Hippocampal formation (tissue), 2 donors: ENCODE results near the gene ANKRD34A.
"Not testable (repeated sequence)": the region's sequence is repeated elsewhere in the genome, so short reads cannot be mapped to it uniquely, and the experiment has no call there.

Source experiments
- DNase-seq, 2 donors: peaks; one replicate each; lab custom pipeline; 2025; lab: John Stamatoyannopoulos, UW

Gene ANKRD34A

DNA sequence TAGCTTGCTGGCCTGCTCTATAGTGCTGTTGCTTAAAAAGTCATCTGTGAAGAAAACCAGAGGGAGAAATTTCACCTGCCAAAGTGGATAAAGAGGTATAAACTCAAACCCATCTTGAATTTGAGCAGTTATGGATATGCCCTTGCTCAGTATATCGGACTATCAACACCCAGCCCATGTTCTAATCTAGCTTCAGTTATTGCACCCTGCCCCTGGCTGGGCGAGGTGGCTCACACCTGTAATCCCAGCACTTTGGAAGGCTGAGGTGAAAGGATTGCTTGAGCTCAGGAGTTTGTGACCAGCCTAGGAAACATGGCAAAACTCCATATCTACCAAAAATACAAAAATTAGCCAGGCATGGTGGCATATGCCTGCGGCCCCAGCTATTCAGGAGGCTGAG lies 19.8 kb downstream of the ANKRD34A start:
- DNase-seq: no peak

DNA sequence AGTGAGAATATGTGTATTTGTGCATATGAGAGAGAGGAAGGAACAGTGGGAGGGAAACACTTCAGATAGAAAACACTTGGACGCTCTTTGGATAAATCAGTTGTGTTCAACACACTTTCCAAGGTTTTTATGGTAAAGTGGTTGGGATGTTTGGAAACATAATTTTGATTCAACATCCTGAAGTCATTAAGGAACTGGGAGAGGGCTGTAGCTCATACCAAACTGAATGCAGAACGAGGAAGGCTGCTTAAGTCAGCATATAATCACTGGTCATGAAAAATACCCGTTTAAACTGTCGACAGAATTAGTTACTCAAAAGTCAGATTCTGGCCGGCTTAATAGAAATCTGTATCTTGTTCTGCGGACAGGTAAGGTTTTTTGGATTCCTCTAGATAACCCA lies 21.5 kb downstream of the ANKRD34A start:
- DNase-seq: no peak

DNA sequence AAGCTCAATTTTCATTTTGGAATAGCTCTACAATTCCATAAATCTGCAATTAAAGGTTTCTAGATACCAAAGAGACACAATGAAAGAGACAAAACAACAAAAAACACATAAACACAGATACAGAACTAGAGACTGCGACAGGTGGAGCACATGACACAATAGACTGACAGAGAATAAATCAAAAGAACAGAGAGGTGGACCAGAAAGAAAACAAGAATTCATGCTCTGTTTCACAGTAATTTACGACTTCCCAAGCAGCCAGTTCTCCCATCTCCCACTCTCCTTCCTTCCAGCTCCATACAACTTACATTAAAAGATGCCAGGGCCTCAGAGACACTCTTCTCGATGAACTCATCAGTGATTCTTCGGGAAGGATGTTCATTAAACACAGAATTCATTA lies 22.0 kb downstream of the ANKRD34A start:
- DNase-seq: no peak

DNA sequence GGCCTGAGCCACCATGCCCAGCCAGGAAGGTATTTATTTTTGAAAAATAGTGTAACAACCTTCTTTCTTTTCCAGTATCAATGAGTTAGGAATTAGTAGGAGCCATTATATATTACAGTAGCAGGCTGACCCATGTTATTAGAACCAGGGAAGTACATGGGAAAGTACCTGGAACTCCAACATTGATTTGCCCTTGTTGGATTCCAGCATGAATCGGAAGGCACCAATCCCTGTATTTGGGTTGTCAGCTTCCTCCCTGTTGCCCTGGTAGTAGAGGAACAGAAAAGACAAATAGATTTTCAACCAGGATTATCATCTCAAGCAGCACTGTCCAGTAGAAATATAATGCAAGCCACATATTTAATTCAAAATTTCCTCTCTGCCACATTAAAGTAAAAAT lies 26.9 kb downstream of the ANKRD34A start:
- DNase-seq: no peak

DNA sequence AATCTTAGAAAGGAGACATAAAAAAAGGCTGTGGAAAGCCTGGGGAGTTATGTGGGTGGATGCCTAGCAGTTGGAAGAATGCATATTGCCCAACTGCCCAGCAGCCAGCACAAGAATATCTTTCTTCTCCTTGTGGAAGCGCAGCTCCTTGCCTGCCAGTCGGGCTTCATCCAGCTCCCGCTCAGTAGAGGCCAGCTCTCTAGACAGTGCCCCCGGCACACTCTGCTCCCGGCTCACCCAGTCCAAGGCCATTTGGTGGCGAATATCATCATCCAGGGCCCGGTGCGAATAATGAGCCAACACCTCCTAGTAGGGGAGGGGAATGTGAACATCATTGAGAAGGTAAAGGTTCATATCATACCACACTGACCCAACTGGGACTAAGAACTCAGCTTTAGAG lies 28.1 kb downstream of the ANKRD34A start:
- no peak for DNase-seq

DNA sequence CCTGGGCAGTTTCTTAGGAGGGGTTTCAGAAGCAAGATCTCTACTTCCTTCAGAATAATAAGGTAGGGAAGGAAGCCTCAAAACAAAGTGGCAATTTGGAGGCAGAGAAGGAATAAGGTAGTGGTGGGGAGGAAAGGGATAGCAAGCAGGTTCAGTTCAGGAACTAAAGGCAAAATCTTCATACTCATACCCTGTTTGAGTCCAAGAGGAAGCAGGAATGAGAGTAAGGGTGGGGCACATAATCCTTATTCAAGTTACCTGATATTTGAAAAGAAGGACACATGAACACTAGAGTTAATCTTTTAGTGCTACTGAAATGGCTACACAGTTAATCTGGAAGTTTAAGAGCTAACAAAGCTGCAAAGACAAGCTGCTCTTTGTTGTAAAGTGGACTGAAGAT lies 28.7 kb downstream of the ANKRD34A start:
- DNase-seq: no peak

DNA sequence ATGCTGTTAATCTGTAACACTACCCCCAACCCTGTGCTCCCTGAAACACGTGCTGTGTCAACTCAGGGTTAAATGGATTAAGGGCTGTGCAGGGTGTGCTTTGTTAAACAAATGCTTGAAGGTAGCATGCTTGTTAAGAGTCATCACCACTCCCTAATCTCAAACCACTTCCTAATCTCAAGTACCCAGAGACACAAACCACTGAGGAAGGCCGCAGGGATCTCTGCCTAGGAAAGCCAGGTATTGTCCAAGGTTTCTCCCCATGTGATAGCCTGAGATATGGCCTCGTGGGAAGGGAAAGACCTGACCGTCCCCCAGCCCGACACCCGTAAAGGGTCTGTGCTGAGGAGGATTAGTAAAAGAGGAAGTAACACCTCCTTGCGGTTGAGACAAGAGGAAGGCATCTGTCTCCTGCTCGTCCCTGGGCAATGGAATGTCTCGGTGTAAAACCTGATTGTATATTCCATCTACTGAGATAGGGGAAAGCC lies 31.8 kb downstream of the ANKRD34A start:
- DNase-seq: not testable (repeated sequence)

DNA sequence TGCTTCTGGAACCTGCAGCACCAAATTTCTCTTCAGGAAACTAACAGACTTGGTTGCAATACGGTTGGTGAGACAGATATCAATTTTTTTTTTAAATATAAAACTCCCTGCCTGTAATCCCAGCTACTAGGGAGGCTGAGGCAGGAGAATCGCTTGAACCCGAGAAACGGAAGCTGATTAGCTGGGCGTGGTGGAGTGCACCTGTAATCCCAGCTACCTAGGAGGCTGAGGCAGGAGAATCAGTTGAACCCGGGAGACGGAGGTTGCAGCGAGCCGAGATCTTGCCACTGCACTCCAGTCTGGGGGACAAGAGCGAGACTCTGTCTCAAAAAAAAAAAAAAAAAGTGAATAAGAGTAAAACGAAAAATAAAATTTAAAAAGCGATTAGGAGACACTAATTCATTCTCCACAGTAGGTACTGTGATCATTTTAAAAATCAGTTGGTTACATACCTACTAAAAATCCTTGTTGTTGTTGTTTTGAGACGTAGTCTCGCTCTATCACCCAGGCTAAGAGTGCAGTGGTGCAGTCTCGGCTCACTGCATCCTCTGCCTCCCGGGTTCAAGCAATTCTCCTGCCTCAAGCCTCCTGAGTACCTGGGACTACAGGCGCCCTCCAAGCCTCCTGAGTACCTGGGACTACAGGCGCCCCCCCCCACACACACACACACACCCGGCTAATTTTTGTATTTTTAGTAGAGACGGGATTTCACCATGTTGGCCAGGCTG lies 36.3 kb downstream of the ANKRD34A start:
- no peak for DNase-seq

DNA sequence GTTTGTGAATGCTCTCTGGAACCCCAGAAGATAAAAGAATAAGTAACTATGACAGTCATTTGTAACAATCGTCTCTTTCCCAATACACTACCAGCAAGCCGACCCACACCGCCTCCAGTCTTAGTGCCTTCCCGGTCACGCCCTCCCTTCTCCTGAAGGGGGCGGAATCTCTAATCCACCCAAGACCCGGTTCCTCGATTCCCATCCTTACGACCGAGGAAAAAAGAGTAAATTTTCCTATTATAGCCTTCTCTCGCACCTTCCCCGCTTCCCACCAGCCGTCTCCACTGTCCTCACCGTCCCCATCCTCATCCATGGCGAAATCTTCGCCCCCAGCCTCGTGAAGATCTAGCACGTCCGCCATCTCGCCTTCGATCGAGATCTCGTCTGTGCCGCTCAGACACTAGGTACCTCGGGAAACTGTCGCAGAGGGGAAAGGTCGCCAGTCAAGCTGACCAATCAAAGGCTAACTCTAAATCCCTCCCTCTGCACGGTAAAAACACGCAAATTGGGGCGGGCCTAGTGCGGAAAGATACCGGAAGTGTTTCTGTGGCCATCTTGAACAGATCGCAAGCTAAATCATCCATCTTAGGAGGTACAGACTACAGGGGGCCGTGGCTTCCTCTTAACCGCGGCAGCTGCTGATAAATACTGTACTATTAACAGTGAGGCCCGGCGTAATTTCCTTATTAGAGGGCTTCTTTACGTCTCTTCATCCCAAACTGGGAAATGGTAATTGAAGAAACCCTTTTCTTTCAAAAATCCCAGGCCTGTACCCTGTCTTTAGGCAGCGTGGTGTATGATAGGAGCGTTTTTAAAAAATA lies 37.1 kb downstream of the ANKRD34A start, which contains the start of gene RBM8A:
Gene RBM8A (minus strand): TSS at position 422 of the 824 bp plus-strand sequence. CDS start 58 bp downstream, at position 364.
- DNase-seq: peak; percentile 93 to 98

DNA sequence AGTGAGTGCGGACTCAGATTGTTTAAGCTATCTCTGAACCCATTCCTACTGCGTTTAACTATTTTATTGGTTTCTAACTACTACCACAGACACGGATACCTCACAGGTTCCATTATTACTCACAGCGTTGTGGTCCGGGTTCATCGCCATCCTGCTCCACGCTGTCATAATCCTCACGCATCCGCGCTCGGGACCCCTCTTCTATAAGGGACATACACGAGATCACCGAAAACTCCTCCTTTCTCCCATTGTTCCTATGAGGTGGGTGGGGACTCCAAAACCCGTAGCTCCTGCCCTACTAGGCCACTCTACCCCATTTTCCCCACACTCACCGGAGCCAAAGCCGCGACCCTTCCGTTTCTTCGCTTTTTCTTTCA lies 37.7 kb downstream of the ANKRD34A start:
- no peak for DNase-seq

DNA sequence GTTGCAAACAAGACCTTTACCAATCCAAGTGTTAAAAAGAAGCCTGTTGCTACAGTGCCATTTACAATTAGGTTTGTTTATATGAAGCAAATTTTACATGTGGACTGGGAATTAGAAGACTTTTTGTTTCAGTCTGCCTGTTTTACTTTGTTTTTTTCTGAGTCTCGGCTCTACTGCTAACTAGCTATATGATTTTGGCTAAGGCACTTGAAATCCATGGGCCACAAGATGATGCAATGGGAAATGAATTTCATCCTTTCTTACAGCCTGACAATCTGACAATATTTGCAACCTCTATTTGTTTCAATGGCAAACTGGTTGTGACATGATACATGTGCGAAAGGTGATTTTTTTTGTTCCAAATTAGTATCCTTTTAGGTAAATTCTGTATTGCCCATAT lies 42.1 kb downstream of the ANKRD34A start:
- no peak for DNase-seq

DNA sequence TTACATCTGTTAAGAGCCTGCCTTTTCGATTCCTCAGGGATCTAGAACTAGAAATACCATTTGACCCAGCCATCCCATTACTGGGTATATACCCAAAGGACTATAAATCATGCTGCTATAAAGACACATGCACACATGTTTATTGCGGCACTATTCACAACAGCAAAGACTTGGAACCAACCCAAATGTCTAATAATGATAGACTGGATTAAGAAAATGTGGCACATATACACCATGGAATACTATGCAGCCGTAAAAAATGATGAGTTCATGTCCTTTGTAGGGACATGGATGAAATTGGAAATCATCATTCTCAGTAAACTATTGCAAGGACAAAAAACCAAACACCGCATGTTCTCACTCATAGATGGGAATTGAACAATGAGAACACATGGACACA lies 44.1 kb downstream of the ANKRD34A start:
- not testable (repeated sequence) for DNase-seq

DNA sequence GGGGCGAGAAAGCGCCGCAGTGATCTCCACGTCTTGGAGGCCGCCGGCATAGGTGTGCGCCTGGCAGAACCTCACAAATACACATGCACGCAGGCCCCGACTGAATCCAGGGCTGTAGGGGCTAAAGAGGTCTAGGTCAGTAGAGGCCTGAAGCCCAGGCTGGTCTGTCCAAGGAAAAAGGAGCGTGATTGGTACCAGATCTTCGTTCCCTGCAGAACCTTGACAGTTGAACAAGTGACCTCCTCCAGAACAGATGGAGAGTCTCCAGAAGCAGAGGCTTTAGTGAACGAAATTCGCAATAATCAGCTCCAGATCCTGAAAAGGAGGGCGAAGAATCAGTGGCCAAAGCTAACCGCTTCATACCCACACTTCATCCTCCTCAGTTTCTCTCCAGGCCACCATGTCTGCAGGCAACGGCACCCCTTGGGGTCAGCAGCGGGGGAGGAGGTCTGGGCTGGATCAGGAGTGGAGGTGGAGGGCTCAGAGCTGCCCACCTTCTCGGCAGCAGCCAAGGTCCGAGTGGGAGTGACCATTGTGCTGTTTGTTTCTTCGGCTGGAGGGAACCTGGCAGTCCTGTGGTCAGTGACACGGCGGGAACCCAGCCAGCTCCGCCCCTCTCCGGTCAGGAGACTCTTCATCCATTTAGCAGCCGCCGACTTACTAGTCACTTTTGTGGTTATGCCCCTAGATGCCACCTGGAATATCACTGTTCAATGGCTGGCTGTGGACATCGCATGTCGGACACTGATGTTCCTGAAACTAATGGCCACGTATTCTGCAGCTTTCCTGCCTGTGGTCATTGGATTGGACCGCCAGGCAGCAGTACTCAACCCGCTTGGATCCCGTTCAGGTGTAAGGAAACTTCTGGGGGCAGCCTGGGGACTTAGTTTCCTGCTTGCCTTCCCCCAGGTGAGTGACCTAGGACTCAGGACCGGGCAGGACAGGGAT lies 45.1 kb downstream of the ANKRD34A start:
- no peak for DNase-seq

DNA sequence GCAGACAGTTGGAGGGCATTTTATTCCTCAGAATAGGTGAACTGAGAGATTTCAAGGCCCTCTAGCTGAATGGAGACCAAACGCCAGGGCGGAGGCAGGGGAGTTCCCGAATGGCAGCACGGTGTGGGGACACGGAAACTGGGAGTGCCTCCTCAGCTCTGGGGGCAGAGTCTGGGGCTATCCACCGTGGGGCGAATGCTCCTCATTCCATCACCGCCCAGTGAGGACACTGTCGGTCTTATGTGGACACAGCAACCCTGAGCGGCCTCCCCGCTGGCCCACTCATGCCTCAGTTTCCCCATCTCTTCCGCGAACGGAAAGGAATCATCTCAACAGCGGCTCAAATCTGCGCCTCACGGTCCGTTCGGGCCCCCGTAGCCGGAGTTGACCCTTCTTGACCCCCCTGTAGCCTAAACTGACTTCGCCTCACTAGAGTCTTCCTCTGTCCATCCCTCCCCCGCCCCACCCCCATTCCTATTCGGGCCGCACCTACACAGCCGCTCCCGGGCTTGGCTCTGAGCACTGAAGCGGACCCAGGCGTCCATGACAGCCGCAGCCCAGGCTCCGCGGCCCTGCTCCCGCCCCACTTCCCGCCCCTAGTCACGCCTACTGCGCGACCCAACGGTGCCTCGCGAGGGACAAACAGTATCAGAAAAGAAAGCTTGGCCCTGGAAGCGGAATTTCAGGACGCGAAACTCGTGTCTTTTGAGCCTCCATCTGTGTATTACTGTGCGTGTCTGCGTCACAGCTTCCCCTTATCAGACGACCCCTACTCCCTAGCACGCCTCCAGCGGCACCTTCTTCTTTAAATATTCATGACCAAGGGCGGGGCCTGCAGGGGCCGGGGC lies 46.0 kb downstream of the ANKRD34A start, which contains the start of gene PEX11B:
Gene PEX11B (minus strand): TSS at position 574 of the 848 bp plus-strand sequence. CDS start 29 bp downstream, at position 545.
- peak; percentile 82 to 91 for DNase-seq

DNA sequence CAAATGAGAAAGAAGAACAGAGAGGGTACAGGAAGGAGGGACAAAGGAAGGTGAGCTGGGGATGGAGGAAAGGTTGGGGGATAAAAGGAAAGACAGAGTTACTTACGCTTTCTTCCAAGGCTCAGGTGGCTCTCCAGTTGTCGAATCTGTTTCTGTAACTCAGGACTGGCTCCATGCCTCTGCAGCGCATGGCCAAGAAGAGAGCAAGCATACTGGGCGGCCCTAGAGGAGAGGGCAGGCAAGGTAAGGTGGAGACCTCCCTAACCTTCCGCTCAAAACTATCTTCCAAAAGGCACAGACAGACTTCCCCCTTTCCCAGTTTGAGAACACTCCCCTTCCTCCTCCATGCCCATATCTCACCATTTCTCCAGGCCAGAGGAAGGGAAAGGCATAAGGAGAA lies 46.8 kb downstream of the ANKRD34A start:
- DNase-seq: no peak

DNA sequence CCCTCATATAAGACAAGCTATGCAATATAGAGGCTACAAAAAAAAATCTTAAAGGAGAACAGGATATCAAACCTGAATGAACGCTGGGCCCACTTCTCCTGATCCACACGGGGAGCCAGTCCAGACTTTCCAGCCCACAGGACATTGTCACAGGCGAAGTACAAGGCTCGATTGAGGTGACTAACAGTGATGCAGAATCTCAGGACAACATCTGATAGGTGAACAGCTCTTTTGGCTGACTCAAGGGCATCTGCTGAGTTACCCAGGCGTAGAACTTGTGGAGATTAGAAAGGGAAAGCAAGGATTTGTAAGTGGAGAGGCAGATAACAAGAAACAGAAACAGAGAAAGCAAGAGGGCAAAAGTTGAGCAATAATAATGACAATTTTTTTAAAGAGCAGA lies 47.6 kb downstream of the ANKRD34A start:
- DNase-seq: no peak

DNA sequence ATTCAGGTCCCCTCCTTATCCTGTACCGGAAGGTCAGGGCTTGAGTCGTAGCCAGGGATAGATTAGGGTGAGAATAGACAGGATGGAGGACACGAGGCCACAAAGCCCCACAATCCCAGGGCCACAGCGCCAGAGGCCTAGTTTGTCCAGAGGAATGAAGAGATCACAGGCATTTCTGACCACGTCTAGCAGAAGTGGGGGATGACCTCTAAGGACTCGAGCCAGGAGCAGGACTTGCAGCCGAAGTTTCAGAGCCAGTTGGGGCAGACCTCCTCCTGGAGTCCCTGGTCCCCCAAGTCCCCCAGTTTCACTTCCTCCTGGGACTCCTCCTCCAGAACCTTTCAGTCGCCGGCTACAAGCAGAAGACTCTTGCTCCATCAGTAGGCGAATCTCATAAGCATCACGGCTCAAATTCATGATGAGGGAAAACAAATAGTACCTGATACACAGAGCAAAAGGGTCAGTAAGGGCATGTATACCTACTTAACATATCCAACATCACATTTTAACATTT lies 52.2 kb downstream of the ANKRD34A start:
- no peak for DNase-seq
